Mesenchymal stem cell (in vitro differentiated cells and primary cell): Measurements from ENCODE around the gene METTL6.
A peak's percentile ranks its signal among the peaks of the same experiment; 100 is the strongest.

Experiments
- DNase-seq: peaks from one replicate; pipeline ENCODE4 v3.0.0-alpha.2; 2013
- H2AFZ ChIP-seq: one replicate; pipeline ENCODE4 v1.6.1; 2013; ENCODE audit warnings: low read depth, mild to moderate bottlenecking, control low read depth, inconsistent platforms, low read length, moderate library complexity
- H2AK5ac ChIP-seq: 2 replicates; pipeline ENCODE4 v1.6.1; 2013; ENCODE audit warnings: low read length, moderate library complexity, mild to moderate bottlenecking, inconsistent platforms; ENCODE audit not compliant: severe bottlenecking
- H2BK120ac ChIP-seq: one replicate; pipeline ENCODE4 v1.6.1; 2013; ENCODE audit warnings: low read depth, mild to moderate bottlenecking, inconsistent platforms, low read length, moderate library complexity
- H2BK12ac ChIP-seq, 2 experiments: one replicate each; pipeline ENCODE4 v1.6.1; 2013; ENCODE audit warnings: inconsistent platforms in 2 of 2, low read length in 2 of 2, mild to moderate bottlenecking in 2 of 2, moderate library complexity in 2 of 2, control low read depth in 1 of 2
- H2BK15ac ChIP-seq: one replicate; pipeline ENCODE4 v1.6.1; 2013; ENCODE audit warnings: mild to moderate bottlenecking, low read depth, inconsistent platforms; ENCODE audit not compliant: poor library complexity, severe bottlenecking
- H2BK5ac ChIP-seq: 2 replicates; pipeline ENCODE4 v1.6.1; 2013; ENCODE audit warnings: low read depth, mild to moderate bottlenecking, low read length, control low read depth, inconsistent platforms; ENCODE audit not compliant: poor library complexity, severe bottlenecking
- H3K14ac ChIP-seq, 2 experiments: one replicate each; pipeline ENCODE4 v1.6.1; 2013; ENCODE audit warnings: inconsistent platforms in 2 of 2, low read length in 2 of 2, control low read depth in 1 of 2, mild to moderate bottlenecking in 1 of 2, moderate library complexity in 1 of 2
- H3K18ac ChIP-seq, 2 experiments: one replicate each; pipeline ENCODE4 v1.6.1; 2013; ENCODE audit warnings: inconsistent platforms in 2 of 2, low read length in 2 of 2, control low read depth in 1 of 2, low read depth in 1 of 2, mild to moderate bottlenecking in 1 of 2
- H3K23ac ChIP-seq, 2 experiments: one replicate each; pipeline ENCODE4 v1.6.1; 2013; ENCODE audit warnings: inconsistent platforms in 2 of 2, low read length in 2 of 2, mild to moderate bottlenecking in 2 of 2, moderate library complexity in 2 of 2, control low read depth in 1 of 2
- H3K27ac ChIP-seq: 2 replicates; pipeline ENCODE4 v1.5.1; 2013; ENCODE audit warnings: mild to moderate bottlenecking, moderate library complexity, low read length, control low read depth, inconsistent platforms; ENCODE audit not compliant: poor library complexity, severe bottlenecking
- H3K27me3 ChIP-seq, 2 experiments: 2 replicates each; pipeline versions ENCODE4 v1.6.1 to v1.7.0; 2013; ENCODE audit warnings: low read length in 2 of 2, mild to moderate bottlenecking in 2 of 2, moderate library complexity in 2 of 2, control low read depth in 1 of 2, inconsistent platforms in 1 of 2; ENCODE audit not compliant: control insufficient read depth in 1 of 2, insufficient read depth in 1 of 2
- H3K36me3 ChIP-seq, 2 experiments: 2 replicates each; pipeline versions ENCODE4 v1.6.1 to v1.7.0; 2013; ENCODE audit warnings: low read length in 2 of 2, control low read depth in 1 of 2, inconsistent platforms in 1 of 2, low read depth in 1 of 2, mild to moderate bottlenecking in 1 of 2; ENCODE audit not compliant: insufficient read depth in 2 of 2, control insufficient read depth in 1 of 2
- H3K4ac ChIP-seq, 2 experiments: one replicate each; pipeline ENCODE4 v1.6.1; 2013; ENCODE audit warnings: inconsistent platforms in 2 of 2, low read length in 2 of 2, mild to moderate bottlenecking in 2 of 2, moderate library complexity in 2 of 2, control low read depth in 1 of 2, low read depth in 1 of 2
- H3K4me1 ChIP-seq: 2 replicates; pipeline ENCODE4 v1.6.1; 2013; ENCODE audit warnings: low read depth, low read length, control low read depth; ENCODE audit not compliant: control insufficient read depth, insufficient read depth
- H3K4me2 ChIP-seq: 2 replicates; pipeline ENCODE4 v1.6.1; 2013; ENCODE audit warnings: low read length, mild to moderate bottlenecking, inconsistent platforms; ENCODE audit not compliant: poor library complexity, severe bottlenecking
- H3K4me3 ChIP-seq, 2 experiments: 2 replicates each; pipeline versions ENCODE4 v1.5.1 to v1.7.0; 2013; ENCODE audit warnings: low read length in 2 of 2, mild to moderate bottlenecking in 2 of 2, control low read depth in 1 of 2, low read depth in 1 of 2; ENCODE audit not compliant: insufficient read depth in 1 of 2
- H3K79me1 ChIP-seq: replicated peaks from 2 replicates; pipeline ENCODE4 v1.6.1; 2013; ENCODE audit warnings: mild to moderate bottlenecking, control low read depth, low read length, inconsistent platforms; ENCODE audit not compliant: poor library complexity, severe bottlenecking
- H3K9ac ChIP-seq: 2 replicates; pipeline ENCODE4 v1.7.0; 2013; ENCODE audit warnings: mild to moderate bottlenecking, low read length, moderate library complexity
- H3K9me3 ChIP-seq: 2 replicates; pipeline ENCODE4 v1.7.0; 2013; ENCODE audit warnings: mild to moderate bottlenecking, low read length; ENCODE audit not compliant: control insufficient read depth
- H4K8ac ChIP-seq: one replicate; pipeline ENCODE4 v1.6.1; 2013; ENCODE audit warnings: inconsistent platforms, mild to moderate bottlenecking, low read length, moderate library complexity
- H4K91ac ChIP-seq: one replicate; pipeline ENCODE4 v1.6.1; 2013; ENCODE audit warnings: mild to moderate bottlenecking, low read length, inconsistent platforms
- WGBS: methylation state at CpG from one replicate; pipeline ENCODE4 v1.1.7; 2013; ENCODE audit warnings: mixed read lengths; 5-methylcytosine and 5-hydroxymethylcytosine counted together

The METTL6 gene

GRCh38 chr3:15382405-15382923 lies 44.9 kb downstream of the METTL6 start:
- no peak overlapping the region for H3K23ac ChIP-seq
- H2BK12ac ChIP-seq: no peak overlapping the region
- no peak overlapping the region for H3K4ac ChIP-seq
- no peak overlapping the region for H2BK120ac ChIP-seq
- no peak overlapping the region for H3K14ac ChIP-seq
- H2AK5ac ChIP-seq: no peak overlapping the region
- no peak overlapping the region for H3K4me3 ChIP-seq
- no peak overlapping the region for H3K18ac ChIP-seq
- no peak overlapping the region for H4K91ac ChIP-seq
- no peaks in the 10 kb centered on the region for H3K27me3 ChIP-seq
- no peak overlapping the region for H3K4me2 ChIP-seq
- 85% methylated on average over 3 of the region's 3 CpGs for WGBS
- no peak overlapping the region for H4K8ac ChIP-seq
- H3K79me1 ChIP-seq: no peaks in the 10 kb centered on the region
- no peak overlapping the region for H2BK15ac ChIP-seq
- no peak overlapping the region for H2AFZ ChIP-seq
- no peaks in the 10 kb centered on the region for H3K4me1 ChIP-seq
- DNase-seq: no peak
- no peak overlapping the region for H3K27ac ChIP-seq
- H3K36me3 ChIP-seq: no peaks in the 10 kb centered on the region
- no peak overlapping the region for H2BK5ac ChIP-seq
- no peaks in the 10 kb centered on the region for H3K9me3 ChIP-seq
- H3K9ac ChIP-seq: no peak overlapping the region

- Histone ChIP-seq H3K79me1 (no peaks in the 10 kb centered on the region), H2BK12ac (no peak overlapping the region), H2BK5ac (no peak overlapping the region), H3K14ac (no peak overlapping the region), H3K27ac (no peak overlapping the region), H3K4me1 (no peaks in the 10 kb centered on the region), H3K9ac (peak overlapping the region; percentile 32), H3K23ac (no peak overlapping the region), H2BK120ac (no peak overlapping the region), H2AFZ (no peak overlapping the region), H2BK15ac (no peak overlapping the region), H4K8ac (no peak overlapping the region), H3K4me3 (no peak overlapping the region), H3K36me3 (no peaks in the 10 kb centered on the region), H4K91ac (no peak overlapping the region), H3K27me3 (no peaks in the 10 kb centered on the region), H3K9me3 (no peaks in the 10 kb centered on the region), H3K4me2 (no peak overlapping the region), H2AK5ac (no peak overlapping the region), H3K4ac (no peak overlapping the region), H3K18ac (no peak overlapping the region)
- WGBS: 91% methylated on average over 3 of the region's 6 CpGs
- no peak for DNase-seq
These were observed 46.1 kb downstream of the METTL6 start for GRCh38 chr3:15380980-15381890.

GRCh38 chr3:15377961-15378791 lies 49.2 kb downstream of the METTL6 start:
- WGBS: 26% methylated on average over 14 of the region's 16 CpGs
- Histone ChIP-seq H3K4ac (peak overlapping the region; percentile 41 to 56), H3K27me3 (no peaks in the 10 kb centered on the region), H3K14ac (no peak overlapping the region), H3K36me3 (no peaks in the 10 kb centered on the region), H2BK15ac (no peak overlapping the region), H2BK12ac (no peak overlapping the region), H4K91ac (peak overlapping the region; percentile 59), H3K4me3 (no peak overlapping the region), H3K27ac (no peak overlapping the region), H3K4me2 (peak overlapping the region; percentile 59), H4K8ac (peak overlapping the region; percentile 89), H3K79me1 (no peaks in the 10 kb centered on the region), H3K4me1 (no peaks in the 10 kb centered on the region), H3K23ac (no peak overlapping the region), H2AK5ac (no peak overlapping the region), H3K9me3 (no peaks in the 10 kb centered on the region), H2BK5ac (no peak overlapping the region), H3K18ac (peak overlapping the region; percentile 48 to 87), H3K9ac (peak overlapping the region; percentile 80), H2BK120ac (no peak overlapping the region), H2AFZ (peak overlapping the region; percentile 100)
- peak; percentile 97 for DNase-seq
